ENCODE measurements around the gene JOSD2. TPM values are rescaled to one million over a fixed set of nuclear protein-coding genes. Genes with fewer than 3 reads are reported as not detected.

The JOSD2 gene
- total RNA-seq, 4 donors from 2014 or later, result 6.8 to 36.5 (median 27.1) TPM

- no peak for TF ChIP-seq CTCF (IDR thresholded peaks at IDR 0.05; ENCODE audit: low read depth)
Observed at GRCh38 chr19:50466706-50467039, 44.3 kb downstream of the JOSD2 start.

- TF ChIP-seq CTCF (IDR thresholded peaks at IDR 0.05; ENCODE audit: low read depth), result no peak
Observed at GRCh38 chr19:50465986-50466705, 44.8 kb downstream of the JOSD2 start.

- TF ChIP-seq CTCF (IDR thresholded peaks at IDR 0.05; ENCODE audit: low read depth), result no peak
Observed at GRCh38 chr19:50465000-50465399, 46.0 kb downstream of the JOSD2 start.

GRCh38 chr19:50464348-50464747, 46.6 kb downstream of the JOSD2 start:
- no peak for TF ChIP-seq CTCF (IDR thresholded peaks at IDR 0.05; ENCODE audit: low read depth)

GRCh38 chr19:50462970-50463369, 48.0 kb downstream of the JOSD2 start:
- no peak for TF ChIP-seq CTCF (IDR thresholded peaks at IDR 0.05; ENCODE audit: low read depth)

GRCh38 chr19:50461066-50461875, 49.7 kb downstream of the JOSD2 start:
- TF ChIP-seq CTCF (IDR thresholded peaks at IDR 0.05; ENCODE audit: low read depth), result no peak

GRCh38 chr19:50460161-50460765, 50.7 kb downstream of the JOSD2 start:
- no peak for TF ChIP-seq CTCF (IDR thresholded peaks at IDR 0.05; ENCODE audit: low read depth)
